ENCODE data around the gene AVEN.

- TF ChIP-seq, protein P1, sequence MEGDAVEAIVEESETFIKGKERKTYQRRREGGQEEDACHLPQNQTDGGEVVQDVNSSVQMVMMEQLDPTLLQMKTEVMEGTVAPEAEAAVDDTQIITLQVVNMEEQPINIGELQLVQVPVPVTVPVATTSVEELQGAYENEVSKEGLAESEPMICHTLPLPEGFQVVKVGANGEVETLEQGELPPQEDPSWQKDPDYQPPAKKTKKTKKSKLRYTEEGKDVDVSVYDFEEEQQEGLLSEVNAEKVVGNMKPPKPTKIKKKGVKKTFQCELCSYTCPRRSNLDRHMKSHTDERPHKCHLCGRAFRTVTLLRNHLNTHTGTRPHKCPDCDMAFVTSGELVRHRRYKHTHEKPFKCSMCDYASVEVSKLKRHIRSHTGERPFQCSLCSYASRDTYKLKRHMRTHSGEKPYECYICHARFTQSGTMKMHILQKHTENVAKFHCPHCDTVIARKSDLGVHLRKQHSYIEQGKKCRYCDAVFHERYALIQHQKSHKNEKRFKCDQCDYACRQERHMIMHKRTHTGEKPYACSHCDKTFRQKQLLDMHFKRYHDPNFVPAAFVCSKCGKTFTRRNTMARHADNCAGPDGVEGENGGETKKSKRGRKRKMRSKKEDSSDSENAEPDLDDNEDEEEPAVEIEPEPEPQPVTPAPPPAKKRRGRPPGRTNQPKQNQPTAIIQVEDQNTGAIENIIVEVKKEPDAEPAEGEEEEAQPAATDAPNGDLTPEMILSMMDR (IDR thresholded peaks at IDR 0.05), result no peak
- TF ChIP-seq POLR2AphosphoS5 (IDR thresholded peaks at IDR 0.05) (no peak), POLR2A (IDR thresholded peaks at IDR 0.05) (no peak)
Measured at GRCh38 chr15:33964665-33965040, 74.4 kb downstream of the AVEN start.

Data from breast epithelium (tissue), 3 donors.